ENCODE data around the gene RPS13. TPM values are rescaled to one million over a fixed set of nuclear protein-coding genes. Genes with fewer than 3 reads are reported as not detected.
"Not testable (repeated sequence)": the region's sequence is repeated elsewhere in the genome, so short reads cannot be mapped to it uniquely, and the experiment has no call there.

RPS13 gene
- total RNA-seq, 4 donors from 2014 or later = 1,397 to 1,720 (median 1,505) TPM

GRCh38 chr11:17098038-17098437, 20.6 kb upstream of the RPS13 start:
- ATAC-seq (ENCODE audit: low FRiP score) = no peak
- DNase-seq (ENCODE audit: low spot score) = no peak
- no peak for TF ChIP-seq CTCF (IDR thresholded peaks at IDR 0.05)

GRCh38 chr11:17085976-17086375, 8.5 kb upstream of the RPS13 start:
- DNase-seq (ENCODE audit: low spot score) = not testable (repeated sequence)

GRCh38 chr11:17077240-17077519, 287 bp downstream of the RPS13 start:
- no peak for TF ChIP-seq CTCF (IDR thresholded peaks at IDR 0.05)
- ATAC-seq (ENCODE audit: low FRiP score) (no peak), DNase-seq (ENCODE audit: low spot score) (no peak)

More at GRCh38 chr11:17085976-17086375, 8.5 kb upstream of the RPS13 start:
- ATAC-seq (ENCODE audit: low FRiP score) = not testable (repeated sequence)

GRCh38 chr11:17076517-17077239, 789 bp downstream of the RPS13 start:
- DNase-seq (ENCODE audit: low spot score) = no peak
- TF ChIP-seq CTCF (IDR thresholded peaks at IDR 0.05) = no peak
- ATAC-seq (ENCODE audit: low FRiP score) = no peak

- no peak for ATAC-seq (ENCODE audit: low FRiP score)
- no peak for DNase-seq (ENCODE audit: low spot score)
- TF ChIP-seq CTCF (IDR thresholded peaks at IDR 0.05) = no peak
These were observed 2.0 kb downstream of the RPS13 start for GRCh38 chr11:17075506-17075905.

- ATAC-seq (ENCODE audit: low FRiP score) (no peak), DNase-seq (ENCODE audit: low spot score) (no peak)
- no peak for TF ChIP-seq CTCF (IDR thresholded peaks at IDR 0.05)
These were observed 4.0 kb downstream of the RPS13 start for GRCh38 chr11:17073370-17074027.

- ATAC-seq (ENCODE audit: low FRiP score) = no peak
- no peak for TF ChIP-seq CTCF (IDR thresholded peaks at IDR 0.05)
- no peak for DNase-seq (ENCODE audit: low spot score)
These were observed 10.1 kb downstream of the RPS13 start for GRCh38 chr11:17067417-17067816.
